CD14-positive monocyte (primary cell): ENCODE measurements around the gene ILK. TPM values are rescaled to one million over a fixed set of nuclear protein-coding genes. Genes with fewer than 3 reads are reported as not detected.

Experiments used
- DNase-seq, 3 donors: peaks; one replicate each; pipeline ENCODE4 v3.0.0-alpha.2; 2011 to 2022
- H2AFZ ChIP-seq: 2 replicates; pipeline ENCODE4 v1.6.0; 2012; ENCODE audit warnings: mild to moderate bottlenecking, low read depth, low read length, inconsistent platforms; ENCODE audit not compliant: insufficient read depth, poor library complexity, severe bottlenecking
- H3K27ac ChIP-seq, 2 donors: 1 replicate in 1 of 2; 2 replicates in 1 of 2; pipeline ENCODE4 v1.5.1; 2012 to 2013; ENCODE audit warnings: low read length in 2 of 2, control low read depth in 1 of 2, inconsistent platforms in 1 of 2, low read depth in 1 of 2, mild to moderate bottlenecking in 1 of 2
- H3K27me3 ChIP-seq, 2 donors: one replicate each; pipeline versions ENCODE4 v1.6.0 to v1.6.1; 2011 to 2013; ENCODE audit warnings: low read length in 2 of 2; ENCODE audit not compliant: control insufficient read depth in 2 of 2, insufficient read depth in 2 of 2
- H3K36me3 ChIP-seq, 2 donors: replicated peaks in 1 of 2; 1 replicate in 1 of 2; 2 replicates in 1 of 2; pipeline versions ENCODE4 v1.5.1 to v1.6.1; 2012 to 2013; ENCODE audit warnings: low read length in 2 of 2, control low read depth in 1 of 2, inconsistent platforms in 1 of 2, mild to moderate bottlenecking in 1 of 2; ENCODE audit not compliant: insufficient read depth in 2 of 2, control insufficient read depth in 1 of 2
- H3K4me1 ChIP-seq, 2 donors: 1 replicate in 1 of 2; 2 replicates in 1 of 2; pipeline versions ENCODE4 v1.5.1 to v1.6.1; 2012 to 2013; ENCODE audit warnings: low read length in 2 of 2, control low read depth in 1 of 2, inconsistent platforms in 1 of 2, mild to moderate bottlenecking in 1 of 2, moderate library complexity in 1 of 2; ENCODE audit not compliant: insufficient read depth in 2 of 2, control insufficient read depth in 1 of 2
- H3K4me2 ChIP-seq: replicated peaks from 2 replicates; pipeline ENCODE3; 2012; ENCODE audit warnings: low read length, moderate library complexity, mild to moderate bottlenecking; ENCODE audit not compliant: poor library complexity, severe bottlenecking; ENCODE audit errors: extremely low read depth
- H3K4me3 ChIP-seq, 3 experiments: fragments of 200-600 bp in 1 of 3; sonication (generic) in 1 of 3; replicated peaks in 1 of 3; 1 replicate in 2 of 3; 2 replicates in 1 of 3; pipeline ENCODE4 v1.5.1; 2011 to 2013; ENCODE audit warnings: low read length in 3 of 3, mild to moderate bottlenecking in 3 of 3, control low read depth in 2 of 3, low read depth in 2 of 3, inconsistent platforms in 1 of 3, moderate library complexity in 1 of 3
- H3K79me2 ChIP-seq: 2 replicates; pipeline ENCODE4 v1.6.0; 2012; ENCODE audit warnings: mild to moderate bottlenecking, control low read depth, inconsistent platforms, low read length, moderate library complexity; ENCODE audit not compliant: insufficient read depth
- H3K9ac ChIP-seq: 2 replicates; pipeline ENCODE4 v1.6.0; 2017; ENCODE audit warnings: low read length, mild to moderate bottlenecking; ENCODE audit not compliant: insufficient read depth, poor library complexity, severe bottlenecking
- H3K9me3 ChIP-seq, 2 donors: replicated peaks in 1 of 2; 1 replicate in 1 of 2; 2 replicates in 1 of 2; pipeline versions ENCODE4 v1.5.1 to v1.6.1; 2012 to 2013; ENCODE audit warnings: low read length in 2 of 2, control low read depth in 1 of 2; ENCODE audit not compliant: control insufficient read depth in 1 of 2, insufficient read depth in 1 of 2
- H4K20me1 ChIP-seq: 2 replicates; pipeline ENCODE4 v1.6.0; 2012; ENCODE audit warnings: mild to moderate bottlenecking, low read length, control low read depth, moderate library complexity; ENCODE audit not compliant: insufficient read depth
- H3K27ac Mint-ChIP-seq, 7 donors: one replicate each; pipeline ENCODE4 v1.8.0; 2020; ENCODE audit warnings: mild to moderate bottlenecking in 7 of 7, mixed read lengths in 7 of 7, moderate library complexity in 6 of 7, inconsistent platforms in 2 of 7
- H3K27me3 Mint-ChIP-seq, 3 donors: one replicate each; pipeline ENCODE4 v1.8.0; 2021 to 2022; ENCODE audit warnings: low read depth in 3 of 3, mild to moderate bottlenecking in 3 of 3, mixed read lengths in 3 of 3, moderate library complexity in 3 of 3, inconsistent platforms in 1 of 3
- H3K36me3 Mint-ChIP-seq, 2 donors: one replicate each; pipeline ENCODE4 v1.8.0; 2020; ENCODE audit warnings: mixed read lengths in 2 of 2, inconsistent platforms in 1 of 2, mild to moderate bottlenecking in 1 of 2
- H3K4me1 Mint-ChIP-seq: one replicate; pipeline ENCODE4 v1.8.0; 2020; ENCODE audit warnings: mild to moderate bottlenecking, mixed read lengths
- H3K4me3 Mint-ChIP-seq, 2 donors: one replicate each; pipeline ENCODE4 v1.8.0; 2020; ENCODE audit warnings: mild to moderate bottlenecking in 2 of 2, mixed read lengths in 2 of 2, moderate library complexity in 1 of 2
- H3K9me3 Mint-ChIP-seq, 7 donors: one replicate each; pipeline ENCODE4 v1.8.0; 2020 to 2022; ENCODE audit warnings: mixed read lengths in 7 of 7, mild to moderate bottlenecking in 6 of 7, moderate library complexity in 6 of 7, inconsistent platforms in 2 of 7
- WGBS: methylation state at CpG from one replicate; pipeline ENCODE4 v1.1.5; 2013; ENCODE audit warnings: missing lambda C conversion rate; ENCODE audit not compliant: insufficient coverage; 5-methylcytosine and 5-hydroxymethylcytosine counted together
- intact Hi-C, 2 donors: fragments of 100-400 bp; cut with micrococcal nuclease; formaldehyde crosslinking; loops; one replicate each; pipeline versions ENCODE4 v1.15.0 to v1.15.1; 2023
- polyA plus RNA-seq, 3 donors: library from polyadenylated mRNA; depleted of rRNA in 1 of 3; unstranded in 2 of 3; stranded (reverse) in 1 of 3; fragments of 300-500 nt in 2 of 3; fragments of >200 nt in 1 of 3; fragmentation: Illumina TruSeq in 2 of 3; gene quantifications; 1 replicate in 2 of 3; 2 replicates in 1 of 3; pipeline ENCODE4 v1.2.3, GENCODE V29; 2012 to 2021
- TF ChIP-seq, protein P1 (sequence below): fragments of 200-600 bp; IDR thresholded peaks from one replicate; pipeline ENCODE4 v1.8.0; 2022; ENCODE audit warnings: antibody characterized with exemption, mild to moderate bottlenecking

The ILK gene
- polyA plus RNA-seq, 3 donors = 165 to 271 (median 250) TPM

DNA sequence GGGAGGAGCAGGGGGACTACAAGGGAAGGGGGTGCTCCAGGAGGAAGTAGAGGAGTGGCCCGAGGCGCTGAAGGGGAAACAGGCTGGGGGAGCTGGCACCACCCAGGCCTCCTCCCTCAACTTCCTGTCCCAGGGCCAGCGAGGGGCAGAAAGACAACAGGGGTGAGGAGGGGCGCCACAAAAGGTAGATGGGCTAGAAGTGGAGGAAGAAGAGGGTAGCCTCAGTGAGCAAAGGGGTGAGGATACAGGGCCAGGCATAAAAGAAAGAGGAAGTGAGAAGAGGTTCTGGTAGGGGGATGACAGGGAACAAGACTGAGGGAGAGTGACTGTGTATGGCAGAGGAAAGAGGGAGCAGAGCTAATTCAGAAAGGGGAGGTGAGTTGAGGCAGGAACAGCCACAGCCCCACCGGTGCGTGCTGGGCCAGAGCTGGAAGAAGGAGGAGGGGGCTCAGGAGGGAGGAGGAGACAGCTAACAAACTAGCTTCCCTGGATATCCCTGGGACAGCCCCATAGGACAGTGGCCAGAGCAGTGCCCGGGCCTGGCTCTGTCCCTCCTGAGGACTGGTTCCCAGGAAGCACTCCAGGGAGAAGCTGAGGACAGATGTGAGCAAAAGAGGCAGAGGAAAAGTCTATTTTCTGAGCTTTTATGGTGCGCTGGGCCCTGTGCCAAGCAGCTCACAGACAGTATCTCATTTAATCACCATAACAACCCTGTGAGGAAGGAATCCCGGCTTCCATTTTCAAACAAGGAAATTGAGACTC lies 43.5 kb downstream of the ILK start:
- 25% methylated on average over 4 of the region's 9 CpGs for WGBS

DNA sequence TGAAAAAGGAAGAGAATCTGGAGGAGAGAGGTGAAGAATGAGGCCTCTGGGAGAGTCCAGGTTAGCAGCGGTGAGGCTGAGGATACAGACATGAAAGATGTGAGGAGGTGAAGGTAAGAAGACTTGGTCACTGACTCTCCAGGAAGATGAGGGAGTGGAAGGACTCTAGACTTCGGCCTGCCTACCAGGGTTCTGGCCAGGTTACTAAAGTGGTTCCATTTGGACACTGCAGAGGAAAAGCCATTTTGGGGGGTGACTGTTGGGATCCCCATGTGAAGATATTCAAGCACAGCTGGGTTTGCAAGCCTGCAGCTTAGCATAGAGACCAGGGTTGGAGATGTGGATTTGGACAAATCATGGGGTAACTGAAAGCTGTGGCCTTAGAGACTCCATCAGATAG lies 44.3 kb downstream of the ILK start:
- peaks cover 36 to 39% of the 10 kb centered on the region in 2 donors for H3K4me1 ChIP-seq
- DNase-seq = no peak
- H3K9me3 Mint-ChIP-seq = no peaks in the 10 kb centered on the region
- no peaks in the 10 kb centered on the region for H3K36me3 Mint-ChIP-seq
- H3K79me2 ChIP-seq = no peaks in the 10 kb centered on the region
- no peaks in the 10 kb centered on the region for H3K36me3 ChIP-seq
- H3K4me1 Mint-ChIP-seq = no peaks in the 10 kb centered on the region
- H3K9me3 ChIP-seq = no peaks in the 10 kb centered on the region
- H3K27me3 ChIP-seq = no peaks in the 10 kb centered on the region
- intact Hi-C loops = no loop called here
- H3K27ac Mint-ChIP-seq = no peak overlapping the region
- H3K27me3 Mint-ChIP-seq = peaks cover 0 to 2% (median 0%) of the 10 kb centered on the region in 3 donors
- TF ChIP-seq, protein P1, sequence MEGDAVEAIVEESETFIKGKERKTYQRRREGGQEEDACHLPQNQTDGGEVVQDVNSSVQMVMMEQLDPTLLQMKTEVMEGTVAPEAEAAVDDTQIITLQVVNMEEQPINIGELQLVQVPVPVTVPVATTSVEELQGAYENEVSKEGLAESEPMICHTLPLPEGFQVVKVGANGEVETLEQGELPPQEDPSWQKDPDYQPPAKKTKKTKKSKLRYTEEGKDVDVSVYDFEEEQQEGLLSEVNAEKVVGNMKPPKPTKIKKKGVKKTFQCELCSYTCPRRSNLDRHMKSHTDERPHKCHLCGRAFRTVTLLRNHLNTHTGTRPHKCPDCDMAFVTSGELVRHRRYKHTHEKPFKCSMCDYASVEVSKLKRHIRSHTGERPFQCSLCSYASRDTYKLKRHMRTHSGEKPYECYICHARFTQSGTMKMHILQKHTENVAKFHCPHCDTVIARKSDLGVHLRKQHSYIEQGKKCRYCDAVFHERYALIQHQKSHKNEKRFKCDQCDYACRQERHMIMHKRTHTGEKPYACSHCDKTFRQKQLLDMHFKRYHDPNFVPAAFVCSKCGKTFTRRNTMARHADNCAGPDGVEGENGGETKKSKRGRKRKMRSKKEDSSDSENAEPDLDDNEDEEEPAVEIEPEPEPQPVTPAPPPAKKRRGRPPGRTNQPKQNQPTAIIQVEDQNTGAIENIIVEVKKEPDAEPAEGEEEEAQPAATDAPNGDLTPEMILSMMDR = no peak
- WGBS = 100% methylated on average over 2 of the region's 2 CpGs
- H3K4me2 ChIP-seq = peak overlapping the region; percentile 65
- H2AFZ ChIP-seq = peak overlapping the region; percentile 72
- no peak overlapping the region for H3K9ac ChIP-seq
- H3K4me3 Mint-ChIP-seq = no peak overlapping the region
- H3K27ac ChIP-seq = peak overlapping the region; percentile 78 to 80
- H3K4me3 ChIP-seq = peak overlapping the region in 1 of 3 experiments; percentile 60
- H4K20me1 ChIP-seq = no peaks in the 10 kb centered on the region

More for the DNA sequence above, 43.5 kb downstream of the ILK start:
- H4K20me1 ChIP-seq = no peaks in the 10 kb centered on the region
- peaks cover 35 to 36% of the 10 kb centered on the region in 2 donors for H3K4me1 ChIP-seq
- no peak overlapping the region for H3K4me3 Mint-ChIP-seq
- TF ChIP-seq, protein P1 = no peak
- H3K36me3 ChIP-seq = no peaks in the 10 kb centered on the region
- no peaks in the 10 kb centered on the region for H3K36me3 Mint-ChIP-seq
- no peak overlapping the region for H3K27ac Mint-ChIP-seq
- H3K9ac ChIP-seq = peak overlapping the region; percentile 30
- H3K27me3 ChIP-seq = no peaks in the 10 kb centered on the region
- no peaks in the 10 kb centered on the region for H3K9me3 Mint-ChIP-seq
- H3K27me3 Mint-ChIP-seq = peaks cover 0 to 2% (median 0%) of the 10 kb centered on the region in 3 donors
- no peaks in the 10 kb centered on the region for H3K4me1 Mint-ChIP-seq
- H2AFZ ChIP-seq = peak overlapping the region; percentile 72
- no peaks in the 10 kb centered on the region for H3K9me3 ChIP-seq
- peak overlapping the region; percentile 2 to 60 (median 8) for H3K4me3 ChIP-seq
- H3K4me2 ChIP-seq = peak overlapping the region; percentile 65
- H3K27ac ChIP-seq = peak overlapping the region; percentile 78 to 80
- H3K79me2 ChIP-seq = no peaks in the 10 kb centered on the region
- intact Hi-C loops = no loop called here
- DNase-seq = peak; percentile 57 to 74 (median 59)
